ENCODE results near the gene ZNF777.
"Not testable (repeated sequence)": the region's sequence is repeated elsewhere in the genome, so short reads cannot be mapped to it uniquely, and the experiment has no call there.

The ZNF777 gene

GRCh38 chr7:149460493-149461277 is at the start of gene ZNF777:
ZNF777 (minus strand) TSS chr7:149461062; CDS start chr7:149456022, 5,040 bp downstream.
- DNase-seq (ENCODE audit: low spot score) = peak; percentile 85

- no peak for DNase-seq (ENCODE audit: low spot score)
Observed at GRCh38 chr7:149510248-149510647, 49.4 kb upstream of the ZNF777 start.

GRCh38 chr7:149509774-149510173 is 48.9 kb upstream of the ZNF777 start:
- DNase-seq (ENCODE audit: low spot score) = no peak

- no peak for DNase-seq (ENCODE audit: low spot score)
Observed at GRCh38 chr7:149505551-149505950, 44.7 kb upstream of the ZNF777 start.

GRCh38 chr7:149501651-149502050 is 40.8 kb upstream of the ZNF777 start:
- DNase-seq (ENCODE audit: low spot score) = no peak

- no peak for DNase-seq (ENCODE audit: low spot score)
Observed at GRCh38 chr7:149500910-149501309, 40.0 kb upstream of the ZNF777 start.

- no peak for DNase-seq (ENCODE audit: low spot score)
Observed at GRCh38 chr7:149500201-149500600, 39.3 kb upstream of the ZNF777 start.

- no peak for DNase-seq (ENCODE audit: low spot score)
Observed at GRCh38 chr7:149498811-149499210, 37.9 kb upstream of the ZNF777 start.

GRCh38 chr7:149497467-149498261 is 36.8 kb upstream of the ZNF777 start, which contains the start of gene ZNF746:
ZNF746 (minus strand) TSS chr7:149497809; CDS start chr7:149497536, 273 bp downstream.
- DNase-seq (ENCODE audit: low spot score) = peak; percentile 88

- no peak for DNase-seq (ENCODE audit: low spot score)
Observed at GRCh38 chr7:149496642-149497391, 36.0 kb upstream of the ZNF777 start.

GRCh38 chr7:149495785-149496641 is 35.2 kb upstream of the ZNF777 start:
- DNase-seq (ENCODE audit: low spot score) = no peak

GRCh38 chr7:149494738-149495368 is 34.0 kb upstream of the ZNF777 start:
- DNase-seq (ENCODE audit: low spot score) = no peak

- not testable (repeated sequence) for DNase-seq (ENCODE audit: low spot score)
Observed at GRCh38 chr7:149493975-149494374, 33.1 kb upstream of the ZNF777 start.

GRCh38 chr7:149493366-149493765 is 32.5 kb upstream of the ZNF777 start:
- DNase-seq (ENCODE audit: low spot score) = no peak

GRCh38 chr7:149490083-149490760 is 29.4 kb upstream of the ZNF777 start:
- no peak for DNase-seq (ENCODE audit: low spot score)

GRCh38 chr7:149489391-149490024 is 28.6 kb upstream of the ZNF777 start:
- no peak for DNase-seq (ENCODE audit: low spot score)

- no peak for DNase-seq (ENCODE audit: low spot score)
Observed at GRCh38 chr7:149479568-149479967, 18.7 kb upstream of the ZNF777 start.

GRCh38 chr7:149478754-149479153 is 17.9 kb upstream of the ZNF777 start:
- DNase-seq (ENCODE audit: low spot score) = no peak

GRCh38 chr7:149477494-149478443 is 16.9 kb upstream of the ZNF777 start:
- DNase-seq (ENCODE audit: low spot score) = no peak

All from COLO829 (cell line).